Type B pancreatic cell (in vitro differentiated cells): ENCODE measurements around the gene CNKSR3. TPM values are rescaled to one million over a fixed set of nuclear protein-coding genes. Genes with fewer than 3 reads are reported as not detected.

Experiments used
- DNase-seq: peaks from one replicate; pipeline ENCODE4 v3.0.0; 2021; ENCODE audit warnings: mixed read lengths; ENCODE audit not compliant: unreplicated experiment; ENCODE audit errors: extremely low spot score
- H3K27ac Mint-ChIP-seq: 2 replicates; pipeline ENCODE4 v1.8.0; 2021; ENCODE audit warnings: mild to moderate bottlenecking, mixed read lengths
- H3K27me3 Mint-ChIP-seq: 2 replicates; pipeline ENCODE4 v1.8.0; 2021; ENCODE audit warnings: mixed read lengths
- H3K36me3 Mint-ChIP-seq: 2 replicates; pipeline ENCODE4 v1.8.0; 2021; ENCODE audit warnings: mixed read lengths
- H3K4me1 Mint-ChIP-seq: one replicate; pipeline ENCODE4 v1.8.0; 2021; ENCODE audit warnings: mixed read lengths; ENCODE audit not compliant: unreplicated experiment
- H3K4me3 Mint-ChIP-seq: 2 replicates; pipeline ENCODE4 v1.8.0; 2021; ENCODE audit warnings: mild to moderate bottlenecking, mixed read lengths
- H3K9me3 Mint-ChIP-seq: 2 replicates; pipeline ENCODE4 v1.8.0; 2021; ENCODE audit warnings: mixed read lengths
- CTCF ChIP-seq: fragments of 200-600 bp; sonication (generic); conservative IDR thresholded peaks from 2 replicates; pipeline ENCODE4 v1.5.0; 2021; ENCODE audit warnings: antibody characterized with exemption, mild to moderate bottlenecking
- total RNA-seq: library from RNA; stranded (reverse); gene quantifications from 2 replicates; pipeline ENCODE4 v1.2.1, GENCODE V29; 2021; ENCODE audit warnings: low replicate concordance

The CNKSR3 gene
- total RNA-seq, 1 donor from 2014 or later, result 31.0 TPM

GRCh38 chr6:154358019-154358545, 152.4 kb downstream of the CNKSR3 start:
- Mint-ChIP-seq H3K27me3 (no peaks in the 10 kb centered on the region), H3K4me3 (no peak overlapping the region), H3K36me3 (no peaks in the 10 kb centered on the region), H3K9me3 (peaks cover 4% of the 10 kb centered on the region), H3K4me1 (peaks cover 11% of the 10 kb centered on the region), H3K27ac (no peak overlapping the region)
- no peak for DNase-seq
- TF ChIP-seq CTCF, result no peak

GRCh38 chr6:154356690-154357089, 153.8 kb downstream of the CNKSR3 start, which contains the start of gene IPCEF1:
TSS of gene IPCEF1 (minus strand) at chr6:154356803. CDS start at chr6:154265947, 90,856 bp downstream.
- Mint-ChIP-seq H3K9me3 (peaks cover 4% of the 10 kb centered on the region), H3K4me1 (peaks cover 11% of the 10 kb centered on the region), H3K36me3 (no peaks in the 10 kb centered on the region), H3K4me3 (no peak within 1 kb of the TSS), H3K27me3 (no peaks in the 10 kb centered on the region), H3K27ac (no peak within 1 kb of the TSS)
- TF ChIP-seq CTCF, result no peak
- no peak for DNase-seq

GRCh38 chr6:154356113-154356512, 154.4 kb downstream of the CNKSR3 start:
- no peak for TF ChIP-seq CTCF
- DNase-seq, result no peak
- Mint-ChIP-seq H3K9me3 (peaks cover 4% of the 10 kb centered on the region), H3K27ac (no peak overlapping the region), H3K27me3 (no peaks in the 10 kb centered on the region), H3K36me3 (no peaks in the 10 kb centered on the region), H3K4me3 (no peak overlapping the region), H3K4me1 (peaks cover 11% of the 10 kb centered on the region)

GRCh38 chr6:154354265-154354777, 156.2 kb downstream of the CNKSR3 start:
- H3K27ac Mint-ChIP-seq, result no peak overlapping the region
- no peaks in the 10 kb centered on the region for H3K9me3 Mint-ChIP-seq
- H3K36me3 Mint-ChIP-seq, result no peaks in the 10 kb centered on the region
- peaks cover 7% of the 10 kb centered on the region for H3K4me1 Mint-ChIP-seq
- H3K27me3 Mint-ChIP-seq, result no peaks in the 10 kb centered on the region
- no peak for DNase-seq
- H3K4me3 Mint-ChIP-seq, result no peak overlapping the region
- TF ChIP-seq CTCF, result no peak

- Mint-ChIP-seq H3K27me3 (no peaks in the 10 kb centered on the region), H3K4me3 (no peak overlapping the region), H3K27ac (no peak overlapping the region), H3K4me1 (peaks cover 7% of the 10 kb centered on the region), H3K9me3 (no peaks in the 10 kb centered on the region), H3K36me3 (no peaks in the 10 kb centered on the region)
- no peak for TF ChIP-seq CTCF
- DNase-seq, result no peak
Observed at GRCh38 chr6:154353626-154354025, 156.9 kb downstream of the CNKSR3 start.
